Measurements from ENCODE around the gene DCP1A. TPM values are rescaled to one million over a fixed set of nuclear protein-coding genes. Genes with fewer than 3 reads are reported as not detected.

DCP1A gene
- polyA plus RNA-seq, 1 of the 3 experiments (the other 2 are of a cell fraction): 12.9 TPM

GRCh38 chr3:53238051-53238850 is 109.1 kb downstream of the DCP1A start (continued):
- TF ChIP-seq FOXJ3 (CRISPR knock-in tag; IDR thresholded peaks at IDR 0.05) (no peak), TCF12 (IDR thresholded peaks at IDR 0.05) (peak; percentile 80), SMC3 (IDR thresholded peaks at IDR 0.05; ENCODE audit: low read depth, low read length) (no peak), RFX5 (IDR thresholded peaks at IDR 0.05; ENCODE audit: low read length) (no peak), USF1 (IDR thresholded peaks at IDR 0.05; ENCODE audit: borderline replicate concordance, low read depth) (peak; percentile 82), FOXM1 (IDR thresholded peaks at IDR 0.05; ENCODE audit: low read depth) (no peak), MEF2A (IDR thresholded peaks at IDR 0.05; ENCODE audit: borderline replicate concordance, low read depth) (peak; percentile 34; the same call in 1 of the 2 replicates), TAF1 (IDR thresholded peaks at IDR 0.05; ENCODE audit: borderline replicate concordance, low read depth, low read length) (no peak), MXI1 (IDR thresholded peaks at IDR 0.05; ENCODE audit: low read depth, low read length) (no peak), POLR2AphosphoS5 (IDR thresholded peaks at IDR 0.05; ENCODE audit: low read depth, low read length) (peak; percentile 58; the same call in 1 of the 2 replicates), FOSL2 (IDR thresholded peaks at IDR 0.05; ENCODE audit: borderline replicate concordance, low read depth) (peak; percentile 84), NFIC (IDR thresholded peaks at IDR 0.05; ENCODE audit: borderline replicate concordance) (peak; percentile 94), YY1 (IDR thresholded peaks at IDR 0.05; ENCODE audit: low read depth) (no peak)

- peaks cover 39% of the 10 kb centered on the region for H3F3A ChIP-seq (replicated peaks; ENCODE audit: insufficient read depth)
- H4K20me1 ChIP-seq (ENCODE audit: insufficient read depth): peaks cover 5% of the 10 kb centered on the region; the same call in 1 of the 2 replicates
- CTCF ChIA-PET: interaction anchor here (1.1 to 1.3 kb wide), 2 partner anchors 16 to 17 kb away, joined by 3 to 4 read pairs; no protein-coding TSS in a partner anchor
- no peaks in the 10 kb centered on the region for H3K27me3 ChIP-seq (ENCODE audit: insufficient read depth)
- DNase-seq: no peak
- POLR2A ChIA-PET: no interaction called here
- H3K9me2 ChIP-seq: no peaks in the 10 kb centered on the region
- H3K4me1 ChIP-seq (ENCODE audit: control insufficient read depth in 1 of 2, insufficient read depth in 2 of 2, low read depth in 1 of 2, low read length in 1 of 2): peaks cover 20 to 31% of the 10 kb centered on the region in 2 experiments; a peak in 3 of 4 replicates
- WGBS (ENCODE audit: low lambda C conversion rate): 74% methylated on average over 4 of the region's 9 CpGs
- H3K27ac ChIP-seq (ENCODE audit: low read depth in 2 of 2, low read length in 1 of 2): peak overlapping the region; percentile 80 to 97
- peaks cover 55% of the 10 kb centered on the region for H3K79me2 ChIP-seq (ENCODE audit: insufficient read depth)
- H3K9me3 ChIP-seq: no peaks in the 10 kb centered on the region
- peak overlapping the region; percentile 51; the same call in 1 of the 2 replicates for H3K4me2 ChIP-seq
- TF ChIP-seq CHD2 (IDR thresholded peaks at IDR 0.05; ENCODE audit: low read length, partially characterized antibody) (no peak), FOSL2 (IDR thresholded peaks at IDR 0.05; ENCODE audit: borderline replicate concordance, low read depth) (peak; percentile 57; the same call in 1 of the 2 replicates), TEAD4 (IDR thresholded peaks at IDR 0.05; ENCODE audit: borderline replicate concordance, insufficient read depth) (no peak), SIN3A (IDR thresholded peaks at IDR 0.05; ENCODE audit: borderline replicate concordance, low read depth, low read length) (peak; percentile 83), NFIC (IDR thresholded peaks at IDR 0.05; ENCODE audit: borderline replicate concordance) (peak; percentile 60), TCF12 (IDR thresholded peaks at IDR 0.05) (peak; percentile 46; the same call in 1 of the 2 replicates), MAX (IDR thresholded peaks at IDR 0.05; ENCODE audit: low read depth) (peak; percentile 98), YY1 (IDR thresholded peaks at IDR 0.05; ENCODE audit: low read depth) (peak; percentile 72; the same call in 1 of the 2 replicates), PBX3 (IDR thresholded peaks at IDR 0.05) (peak; percentile 43; the same call in 1 of the 2 replicates), JUND (IDR thresholded peaks at IDR 0.05) (0 out of 2 replicates have a peak, but pooled peaks have one; percentile 7)
- no peak overlapping the region for H3K4me3 ChIP-seq (ENCODE audit: low read depth in 2 of 2, low read length in 1 of 2)
- no peak overlapping the region for H2AFZ ChIP-seq (ENCODE audit: low read depth)
- peak overlapping the region; percentile 50; the same call in 1 of the 2 replicates for H3K9ac ChIP-seq
- peaks cover 50 to 75% of the 10 kb centered on the region in 2 experiments for H3K36me3 ChIP-seq (replicated peaks in 1 of 2; ENCODE audit: control insufficient read depth in 1 of 2, insufficient read depth in 2 of 2, low read length in 1 of 2)
Measured at GRCh38 chr3:53236112-53236841, 111.1 kb downstream of the DCP1A start.

Data from SK-N-SH (cell line).